ENCODE data around the gene EMILIN1. TPM values are rescaled to one million over a fixed set of nuclear protein-coding genes. Genes with fewer than 3 reads are reported as not detected.

Gene EMILIN1
- total and polyA plus RNA-seq, 2 donors (not counting 3 experiments of a cell fraction or from before 2014, with no cell fraction given) = 11.7 to 16.6 TPM

GRCh38 chr2:27088634-27089033 lies 10.2 kb downstream of the EMILIN1 start:
- Histone ChIP-seq H3K36me3 (ENCODE audit: control insufficient read depth in 2 of 2, extremely low read depth in 1 of 2, insufficient read depth in 2 of 2, low read length in 2 of 2) (no peaks in the 10 kb centered on the region), H3K4me3 (replicated peaks in 1 of 3; ENCODE audit: insufficient read depth in 1 of 3, low read depth in 1 of 3, low read length in 3 of 3) (no peak overlapping the region), H3K27me3 (ENCODE audit: control insufficient read depth in 2 of 2, insufficient read depth in 2 of 2, low read length in 2 of 2) (no peaks in the 10 kb centered on the region), H3K4me1 (ENCODE audit: control insufficient read depth, extremely low read depth, insufficient read depth, low read length) (peaks cover 5% of the 10 kb centered on the region), H3K4me2 (ENCODE audit: insufficient read depth, low read length) (no peak overlapping the region), H3K9me3 (replicated peaks; ENCODE audit: control insufficient read depth, insufficient read depth, low read length) (no peaks in the 10 kb centered on the region), H3K9me1 (replicated peaks; ENCODE audit: control insufficient read depth, extremely low read depth, insufficient read depth, low read length) (no peaks in the 10 kb centered on the region), H3K79me2 (ENCODE audit: control insufficient read depth, insufficient read depth, low read length) (no peaks in the 10 kb centered on the region), H3K27ac (ENCODE audit: insufficient read depth, low read depth, low read length) (no peak overlapping the region), H2AFZ (ENCODE audit: low read depth, low read length) (no peak overlapping the region), H4K20me1 (replicated peaks; ENCODE audit: control insufficient read depth, extremely low read depth, insufficient read depth, low read length) (no peaks in the 10 kb centered on the region), H3K9ac (replicated peaks; ENCODE audit: extremely low read depth, insufficient read depth, low read length) (no peak overlapping the region)
- POLR2A ChIA-PET = no interaction called here
- DNase-seq (ENCODE audit: low read depth, low spot score) (no peak), FAIRE-seq (no peak)
- dilution Hi-C loops (cut with MboI; ENCODE audit: extremely low pct_ligation_motif_present, low sequenced_read_pairs) = no loop called here
- no TSS peak for BruUV-seq (replicated peaks)
- intact Hi-C loops (cut with micrococcal nuclease) = loop anchor here (5.0 kb wide), 1 partner anchor 241 kb away; the partner anchor contains the start of gene DPYSL5
- CTCF ChIA-PET = interaction anchor here (1.3 to 6.0 kb wide), 4 partner anchors 38 to 191 kb away, joined by 3 to 39 read pairs (median 13); partner anchors contain the start of gene AGBL5
- no peak for TF ChIP-seq CTCF (IDR thresholded peaks at IDR 0.05; ENCODE audit: extremely low read depth in 1 of 2, insufficient read depth in 1 of 2, low read depth in 1 of 2, low read length in 2 of 2)
- no peak for TF ChIP-seq GATA2 (IDR thresholded peaks at IDR 0.05; ENCODE audit: insufficient read depth, insufficient read length, low read depth, low read length)
- no peak for TF ChIP-seq POLR2A (IDR thresholded peaks at IDR 0.05; ENCODE audit: low read depth, low read length)
- no peak for TF ChIP-seq MYC (IDR thresholded peaks at IDR 0.05; ENCODE audit: low read depth, low read length)
- TF ChIP-seq FOS (IDR thresholded peaks at IDR 0.05; ENCODE audit: borderline replicate concordance, insufficient read depth, low read length) = no peak
- no peak for TF ChIP-seq POLR2AphosphoS5 (IDR thresholded peaks at IDR 0.05; ENCODE audit: insufficient read depth, low read depth, low read length)
- TF ChIP-seq MAX (IDR thresholded peaks at IDR 0.05; ENCODE audit: insufficient read depth, insufficient read length) = no peak
- TF ChIP-seq JUN (IDR thresholded peaks at IDR 0.05; ENCODE audit: borderline replicate concordance, insufficient read depth, insufficient read length, low read depth) = no peak

Measured in endothelial cell of umbilical vein (primary cell).